ENCODE measurements around the gene CMTR2.
A peak's percentile ranks its signal among the peaks of the same experiment; 100 is the strongest.
"Not testable (repeated sequence)": the region's sequence is repeated elsewhere in the genome, so short reads cannot be mapped to it uniquely, and the experiment has no call there.

Gene CMTR2, protein sequence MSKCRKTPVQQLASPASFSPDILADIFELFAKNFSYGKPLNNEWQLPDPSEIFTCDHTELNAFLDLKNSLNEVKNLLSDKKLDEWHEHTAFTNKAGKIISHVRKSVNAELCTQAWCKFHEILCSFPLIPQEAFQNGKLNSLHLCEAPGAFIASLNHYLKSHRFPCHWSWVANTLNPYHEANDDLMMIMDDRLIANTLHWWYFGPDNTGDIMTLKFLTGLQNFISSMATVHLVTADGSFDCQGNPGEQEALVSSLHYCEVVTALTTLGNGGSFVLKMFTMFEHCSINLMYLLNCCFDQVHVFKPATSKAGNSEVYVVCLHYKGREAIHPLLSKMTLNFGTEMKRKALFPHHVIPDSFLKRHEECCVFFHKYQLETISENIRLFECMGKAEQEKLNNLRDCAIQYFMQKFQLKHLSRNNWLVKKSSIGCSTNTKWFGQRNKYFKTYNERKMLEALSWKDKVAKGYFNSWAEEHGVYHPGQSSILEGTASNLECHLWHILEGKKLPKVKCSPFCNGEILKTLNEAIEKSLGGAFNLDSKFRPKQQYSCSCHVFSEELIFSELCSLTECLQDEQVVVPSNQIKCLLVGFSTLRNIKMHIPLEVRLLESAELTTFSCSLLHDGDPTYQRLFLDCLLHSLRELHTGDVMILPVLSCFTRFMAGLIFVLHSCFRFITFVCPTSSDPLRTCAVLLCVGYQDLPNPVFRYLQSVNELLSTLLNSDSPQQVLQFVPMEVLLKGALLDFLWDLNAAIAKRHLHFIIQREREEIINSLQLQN

DNA sequence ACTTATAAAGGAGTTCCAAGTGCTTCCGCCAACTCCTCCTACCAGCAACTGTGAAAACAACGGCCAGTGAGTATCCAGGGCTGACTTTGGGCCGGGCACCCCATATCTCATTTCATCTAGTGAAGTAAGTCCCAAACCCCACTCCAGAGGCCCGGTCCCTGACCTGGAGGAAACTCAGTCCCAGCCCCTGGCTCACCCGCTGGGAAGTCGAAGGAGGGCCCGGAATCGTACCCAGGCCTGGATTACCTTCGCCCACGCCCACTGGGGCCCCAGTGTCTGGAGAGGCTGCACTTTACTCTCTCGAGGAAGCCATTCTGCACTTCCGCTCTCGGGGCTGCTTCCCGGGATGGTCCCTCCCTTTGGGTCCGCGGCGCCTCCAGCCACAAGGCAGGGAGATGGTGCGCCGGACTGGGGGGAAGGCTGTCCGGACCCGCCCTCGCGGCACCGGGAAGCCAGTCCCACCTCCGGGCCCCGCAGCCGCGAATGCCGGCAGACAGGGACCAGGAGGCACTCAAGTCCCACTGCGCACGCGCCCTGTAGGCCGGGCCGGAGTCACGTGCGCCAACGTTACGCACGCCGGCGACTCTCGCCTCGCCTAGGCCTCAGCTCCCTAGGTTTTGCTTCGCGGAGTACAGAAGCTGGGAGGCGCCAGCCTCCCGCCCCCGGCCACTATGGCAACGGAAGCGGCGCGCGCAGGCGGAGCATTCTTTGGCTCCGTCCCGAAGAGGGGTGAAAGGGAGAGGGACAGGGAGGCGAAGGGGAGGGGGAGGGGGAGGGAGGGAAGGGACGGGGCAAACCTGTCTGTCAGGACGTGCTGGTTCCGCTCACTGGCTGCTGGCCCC lies at the start of gene CMTR2:
Gene CMTR2, minus strand, starts transcription at position 513 of the 842 bp plus-strand sequence. CDS start 3,482 bp downstream, outside the sequence.
- DNase-seq (ENCODE audit: insufficient read length, low spot score) (peak; percentile 94), FAIRE-seq (peak; percentile 92)
- peak; percentile 93 for TF ChIP-seq POLR2A (IDR thresholded peaks at IDR 0.05; ENCODE audit: low read depth, low read length)

DNA sequence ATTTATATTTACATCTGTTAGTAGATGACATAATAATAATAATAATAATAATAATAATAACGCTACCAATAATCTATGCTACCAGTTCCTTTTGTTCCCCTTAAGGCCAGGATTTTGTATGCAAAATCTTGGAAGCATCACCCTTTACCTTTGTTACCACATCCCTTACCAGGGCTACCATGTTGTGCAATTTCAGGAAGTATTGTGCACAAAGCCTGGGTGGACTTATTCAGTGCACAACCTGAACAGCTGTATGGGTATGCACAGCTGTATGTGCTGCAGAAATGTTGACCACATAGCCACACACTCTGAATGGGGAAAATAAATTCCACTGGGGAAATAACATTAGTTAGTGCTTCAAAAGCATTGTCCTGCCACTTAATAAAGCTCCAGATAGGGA lies 49.4 kb upstream of the CMTR2 start:
- no peak for DNase-seq (ENCODE audit: insufficient read length, low spot score)
- no peak for FAIRE-seq
- no peak for TF ChIP-seq POLR2A (IDR thresholded peaks at IDR 0.05; ENCODE audit: low read depth, low read length)

DNA sequence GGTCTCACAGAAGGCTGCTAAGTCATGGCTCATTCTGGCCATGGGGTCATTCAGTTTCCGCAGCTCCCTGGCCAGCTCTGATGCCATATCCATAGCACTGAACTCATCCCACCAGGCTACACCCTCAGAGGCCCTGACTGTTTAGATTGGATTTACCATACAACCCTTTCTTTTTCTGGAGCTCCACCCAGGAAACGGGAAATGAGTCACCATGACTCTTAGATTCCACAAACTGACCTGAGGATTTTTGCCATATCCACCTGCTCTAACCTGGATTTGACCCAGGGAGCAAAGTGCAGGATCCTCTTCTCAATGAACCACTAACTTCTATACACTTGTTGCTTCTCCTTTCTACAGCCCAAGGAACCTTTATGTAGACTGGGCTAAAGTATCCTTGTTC lies 49.0 kb upstream of the CMTR2 start:
- FAIRE-seq (peak; percentile 87), DNase-seq (ENCODE audit: insufficient read length, low spot score) (peak; percentile 76)
- no peak for TF ChIP-seq POLR2A (IDR thresholded peaks at IDR 0.05; ENCODE audit: low read depth, low read length)

DNA sequence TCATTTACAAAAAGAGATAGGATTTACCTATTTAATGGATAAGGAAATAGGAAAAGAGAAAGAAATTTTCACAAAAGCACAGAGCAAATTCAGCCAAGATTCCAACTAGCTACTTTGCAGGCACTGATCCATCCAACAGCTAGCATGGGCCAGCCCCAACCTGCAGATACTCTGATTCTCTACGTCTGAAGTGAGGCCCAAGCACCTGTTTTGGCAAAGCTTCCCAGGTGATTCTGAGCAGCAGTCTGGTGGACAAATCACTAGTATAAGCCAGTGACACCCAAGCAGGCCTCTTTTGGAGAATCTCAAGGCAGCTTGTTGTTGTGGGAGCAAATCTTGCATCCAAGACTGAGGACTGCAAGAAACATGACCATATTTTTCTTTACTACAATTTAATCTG lies 48.4 kb upstream of the CMTR2 start:
- FAIRE-seq: no peak
- no peak for DNase-seq (ENCODE audit: insufficient read length, low spot score)
- no peak for TF ChIP-seq POLR2A (IDR thresholded peaks at IDR 0.05; ENCODE audit: low read depth, low read length)

DNA sequence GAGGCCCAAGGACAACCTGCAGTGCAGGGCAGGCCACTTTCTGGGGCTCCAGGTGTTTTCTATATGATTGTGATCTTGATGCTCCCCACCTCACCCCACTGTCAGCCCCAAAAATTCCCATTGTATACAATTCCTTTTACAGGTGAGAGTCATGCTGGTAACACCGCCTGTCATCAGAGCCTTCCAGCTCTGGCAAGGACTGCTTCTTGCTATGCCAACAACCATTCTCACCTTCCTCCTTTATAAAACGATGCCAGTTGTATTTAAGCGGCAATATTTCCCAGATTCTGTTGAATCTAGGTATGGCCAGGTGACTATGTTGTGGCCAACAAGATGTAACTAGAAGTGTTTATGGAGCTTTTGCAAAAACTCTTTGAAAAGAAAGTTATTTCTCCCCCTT lies 38.9 kb upstream of the CMTR2 start:
- DNase-seq (ENCODE audit: insufficient read length, low spot score) (no peak), FAIRE-seq (no peak)
- TF ChIP-seq POLR2A (IDR thresholded peaks at IDR 0.05; ENCODE audit: low read depth, low read length): no peak

DNA sequence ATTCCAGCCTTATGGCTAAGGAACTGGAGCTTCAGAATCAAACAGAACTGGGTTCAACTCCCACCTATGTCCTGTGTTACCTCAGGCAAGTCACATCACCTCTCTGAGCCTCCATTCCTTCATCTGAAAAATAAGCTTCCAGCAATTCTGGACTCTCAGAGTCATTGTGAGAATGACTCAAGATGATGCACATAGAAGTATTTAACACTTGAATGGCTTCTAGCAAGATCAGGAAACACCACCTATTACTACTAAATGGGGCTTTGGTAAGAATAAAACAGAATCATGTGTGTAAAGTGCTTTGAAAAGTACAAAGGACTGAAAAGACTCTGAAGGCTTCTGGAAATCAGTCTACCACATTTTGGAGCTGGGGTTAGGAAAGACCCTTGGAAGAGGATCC lies 38.5 kb upstream of the CMTR2 start:
- no peak for DNase-seq (ENCODE audit: insufficient read length, low spot score)
- no peak for FAIRE-seq
- no peak for TF ChIP-seq POLR2A (IDR thresholded peaks at IDR 0.05; ENCODE audit: low read depth, low read length)

DNA sequence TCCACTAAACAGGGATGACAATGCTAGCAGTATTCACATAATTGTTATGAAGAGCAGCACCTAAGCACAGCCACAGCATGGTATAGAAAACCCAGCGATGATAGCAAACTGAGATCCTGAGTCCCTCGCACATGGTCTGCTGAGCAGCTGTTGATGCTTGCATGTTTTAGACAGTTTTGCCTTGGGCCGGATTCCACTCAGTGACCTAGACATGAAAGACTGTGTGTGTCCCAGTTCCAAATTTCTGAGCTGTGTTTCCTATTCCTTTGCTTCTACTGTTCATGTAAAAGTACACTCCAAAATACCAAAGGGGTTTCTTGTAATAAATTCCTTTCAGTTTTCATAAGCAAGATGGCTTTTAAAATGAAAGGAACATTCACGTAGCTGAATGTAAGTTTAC lies 30.8 kb upstream of the CMTR2 start:
- FAIRE-seq (no peak), DNase-seq (ENCODE audit: insufficient read length, low spot score) (no peak)
- TF ChIP-seq POLR2A (IDR thresholded peaks at IDR 0.05; ENCODE audit: low read depth, low read length): no peak

DNA sequence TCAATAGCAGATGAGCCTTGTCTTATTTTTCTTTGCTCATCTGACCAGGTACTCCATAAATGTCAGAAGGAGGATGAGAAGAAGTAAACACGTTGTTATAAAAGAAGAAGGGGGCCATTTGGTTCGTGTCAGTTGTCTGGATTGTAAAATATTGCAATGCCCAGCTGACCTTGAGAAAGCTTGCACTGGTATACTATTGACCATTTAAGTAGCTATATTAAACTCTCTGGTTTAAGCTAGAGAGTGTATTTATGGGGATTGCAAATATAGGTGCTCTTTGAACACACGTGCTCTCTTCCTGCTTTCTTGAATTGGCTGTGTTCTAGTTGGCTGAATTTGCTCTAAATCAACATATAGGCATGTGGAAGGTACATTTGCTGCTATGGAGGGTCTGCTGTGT lies 26.1 kb upstream of the CMTR2 start:
- FAIRE-seq (no peak), DNase-seq (ENCODE audit: insufficient read length, low spot score) (no peak)
- TF ChIP-seq POLR2A (IDR thresholded peaks at IDR 0.05; ENCODE audit: low read depth, low read length): no peak

DNA sequence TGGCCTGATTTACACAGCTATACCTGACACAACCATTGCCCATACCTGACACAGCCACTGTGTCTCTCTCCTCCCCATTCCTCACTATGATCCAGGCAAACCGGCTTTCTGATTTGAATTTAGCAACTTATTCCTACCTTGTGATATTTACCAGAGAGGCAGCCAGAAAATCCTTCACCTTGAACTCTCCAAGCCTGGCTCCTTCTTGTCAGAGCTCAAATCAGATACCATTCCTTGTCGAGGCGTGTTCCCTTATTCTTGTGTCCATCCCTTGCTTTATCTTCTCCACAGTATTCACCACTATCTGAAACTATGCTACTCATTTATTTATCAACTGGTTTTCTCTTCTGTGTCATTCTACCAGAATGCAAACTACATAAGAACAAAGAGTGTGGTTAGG lies 24.4 kb upstream of the CMTR2 start:
- FAIRE-seq; DNase-seq (ENCODE audit: insufficient read length, low spot score): not testable (repeated sequence)

DNA sequence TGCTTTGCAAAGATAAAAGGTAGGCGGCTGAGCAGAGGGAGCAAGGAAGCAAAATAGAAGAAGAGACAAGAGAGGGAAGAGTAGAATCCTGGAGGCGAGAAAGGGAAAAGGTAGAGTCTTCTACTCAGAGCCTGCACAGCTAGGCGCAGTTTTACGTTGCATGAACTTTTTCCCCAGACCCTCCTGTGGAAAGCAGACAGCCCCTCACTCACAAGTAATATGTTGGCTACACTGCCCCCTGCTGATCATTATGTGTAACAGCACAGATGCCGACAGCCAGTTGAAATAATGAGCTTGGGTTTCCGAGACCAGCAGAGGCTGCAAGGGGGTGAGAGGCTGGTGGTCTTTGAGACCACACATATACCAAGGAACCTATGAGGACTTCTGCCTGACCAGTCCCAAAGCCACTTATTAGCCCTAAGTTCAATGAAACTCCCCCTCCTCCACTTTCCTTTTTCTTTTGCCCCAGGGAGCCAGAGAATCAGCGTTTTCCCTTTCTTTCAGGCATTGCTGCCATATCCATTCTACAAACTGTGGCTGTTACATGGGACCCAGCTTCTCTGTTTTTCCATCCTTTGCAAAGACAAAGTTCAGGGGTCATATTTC lies 22.5 kb upstream of the CMTR2 start:
- DNase-seq (ENCODE audit: insufficient read length, low spot score) (no peak), FAIRE-seq (peak; percentile 30)
- no peak for TF ChIP-seq POLR2A (IDR thresholded peaks at IDR 0.05; ENCODE audit: low read depth, low read length)

DNA sequence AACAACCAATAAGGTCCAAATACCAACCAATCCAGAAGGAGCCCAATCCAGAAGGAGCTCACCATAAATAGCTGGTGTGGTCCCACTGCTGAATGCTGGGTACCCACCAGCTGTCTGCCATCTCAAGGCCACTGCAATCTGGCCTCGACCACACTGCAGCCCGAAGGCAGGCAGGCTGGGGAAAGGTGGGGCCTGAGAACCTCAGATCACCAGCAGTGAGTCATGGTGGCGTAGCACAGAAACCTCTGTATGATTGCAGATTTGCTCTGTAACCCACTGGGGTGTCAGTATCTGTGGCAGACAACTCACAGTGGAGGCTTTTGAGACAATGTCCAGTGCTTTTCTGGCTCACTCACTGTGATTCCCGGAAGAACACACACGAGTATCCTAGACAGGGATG lies 14.7 kb upstream of the CMTR2 start:
- TF ChIP-seq POLR2A (IDR thresholded peaks at IDR 0.05; ENCODE audit: low read depth, low read length): no peak
- DNase-seq (ENCODE audit: insufficient read length, low spot score): peak; percentile 52
- FAIRE-seq: peak; percentile 91

DNA sequence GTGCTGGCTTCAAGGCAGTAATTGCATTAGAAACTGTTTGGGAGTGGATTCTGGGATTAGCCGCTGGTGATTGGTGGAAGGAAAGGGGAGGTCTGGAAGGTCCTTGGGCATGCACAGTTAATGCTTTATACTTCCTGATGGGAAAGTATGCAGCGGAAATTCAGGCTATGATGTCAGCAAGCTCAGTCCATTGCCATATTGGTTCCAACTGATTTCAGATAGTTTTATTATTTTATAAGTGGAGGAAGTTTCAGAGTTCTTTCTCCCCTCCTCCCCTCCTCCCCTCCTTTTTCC lies 8.1 kb upstream of the CMTR2 start:
- no peak for DNase-seq (ENCODE audit: insufficient read length, low spot score)
- TF ChIP-seq POLR2A (IDR thresholded peaks at IDR 0.05; ENCODE audit: low read depth, low read length): no peak
- FAIRE-seq: peak; percentile 90

DNA sequence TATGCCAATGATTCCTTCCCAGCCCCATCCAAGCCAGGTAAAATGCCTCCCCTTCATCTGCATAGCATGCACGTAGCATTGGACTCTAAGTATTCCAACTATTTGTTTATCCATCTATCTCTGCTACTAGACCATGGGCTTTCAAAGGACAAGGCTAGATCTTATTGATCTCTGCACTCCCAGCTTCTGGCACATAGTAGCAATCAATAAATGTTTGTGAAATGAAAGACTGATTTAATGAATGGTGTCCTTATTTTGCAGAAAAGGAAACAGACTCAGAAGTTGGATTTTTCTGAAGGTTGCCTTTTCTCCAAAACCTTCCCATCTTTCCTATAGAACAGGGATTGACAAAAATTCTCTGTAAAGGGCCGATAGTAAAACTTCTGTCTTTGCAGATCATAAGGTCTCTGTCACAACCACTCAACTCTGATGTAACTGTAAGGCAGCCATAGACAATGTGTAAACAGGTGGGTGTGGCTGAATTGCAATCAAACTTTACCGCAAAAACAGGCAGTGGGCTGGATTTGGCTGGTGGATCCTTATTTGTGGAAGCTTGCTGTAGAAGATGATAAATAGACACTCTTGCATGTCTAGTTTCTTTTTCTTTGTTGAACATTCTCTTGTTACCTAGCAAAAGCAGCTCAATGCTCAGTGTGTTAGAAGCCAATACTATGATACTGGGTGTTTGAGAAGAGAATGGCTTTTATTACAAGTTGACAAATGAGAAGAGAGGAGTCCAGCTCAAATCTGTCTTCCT lies 7.6 kb upstream of the CMTR2 start:
- FAIRE-seq: no peak
- DNase-seq (ENCODE audit: insufficient read length, low spot score): no peak
- TF ChIP-seq POLR2A (IDR thresholded peaks at IDR 0.05; ENCODE audit: low read depth, low read length): no peak

All from H54 (cell line).